Smooth muscle cell (in vitro differentiated cells): ENCODE data around the gene ING5. TPM values are rescaled to one million over a fixed set of nuclear protein-coding genes. Genes with fewer than 3 reads are reported as not detected.

ENCODE experiments used
- DNase-seq: peaks from one replicate; lab custom pipeline; 2025; ENCODE audit not compliant: unreplicated experiment; lab: John Stamatoyannopoulos, UW
- H2AFZ ChIP-seq: fragments of 200-600 bp; sonication (generic); 2 replicates; pipeline ENCODE4 v1.6.0; 2016; ENCODE audit warnings: antibody characterized with exemption, low read depth, mild to moderate bottlenecking
- H3F3A ChIP-seq: fragments of 200-600 bp; sonication (generic); 2 replicates; pipeline ENCODE4 v1.6.0; 2017; ENCODE audit warnings: antibody characterized with exemption, low read depth
- H3K27ac ChIP-seq: fragments of 200-600 bp; sonication (generic); 2 replicates; pipeline ENCODE4 v1.5.1; 2016; ENCODE audit warnings: low read depth, mild to moderate bottlenecking
- H3K27me3 ChIP-seq: fragments of 200-600 bp; sonication (generic); 2 replicates; pipeline ENCODE4 v1.6.1; 2016; ENCODE audit warnings: low read depth, mild to moderate bottlenecking
- H3K36me3 ChIP-seq: fragments of 200-600 bp; sonication (generic); 2 replicates; pipeline ENCODE4 v1.5.1; 2016; ENCODE audit warnings: low read depth
- H3K4me1 ChIP-seq: fragments of 200-600 bp; sonication (generic); 2 replicates; pipeline ENCODE4 v1.5.1; 2016; ENCODE audit warnings: low read depth
- H3K4me2 ChIP-seq: fragments of 200-600 bp; sonication (generic); 2 replicates; pipeline ENCODE4 v1.6.0; 2016; ENCODE audit warnings: mild to moderate bottlenecking
- H3K4me3 ChIP-seq: fragments of 200-600 bp; sonication (generic); 2 replicates; pipeline ENCODE4 v1.5.1; 2016; ENCODE audit warnings: mild to moderate bottlenecking
- H3K79me2 ChIP-seq: fragments of 200-600 bp; sonication (generic); 2 replicates; pipeline ENCODE4 v1.6.0; 2016; ENCODE audit warnings: low read depth, mild to moderate bottlenecking
- H3K9ac ChIP-seq: fragments of 200-600 bp; sonication (generic); 2 replicates; pipeline ENCODE4 v1.6.0; 2016; ENCODE audit warnings: low read depth
- H3K9me3 ChIP-seq: fragments of 200-600 bp; sonication (generic); replicated peaks from 2 replicates; pipeline ENCODE4 v1.5.1; 2016; ENCODE audit warnings: low read depth
- H4K20me1 ChIP-seq: fragments of 200-600 bp; sonication (generic); 2 replicates; pipeline ENCODE4 v1.6.0; 2016; ENCODE audit warnings: low read depth
- CTCF ChIP-seq: fragments of 200-600 bp; sonication (generic); IDR thresholded peaks from 2 replicates; pipeline ENCODE4 v1.5.1; 2017; ENCODE audit warnings: borderline replicate concordance, mild to moderate bottlenecking, antibody characterized with exemption; ENCODE audit not compliant: insufficient read depth, poor library complexity, severe bottlenecking
- WGBS: methylation state at CpG from one replicate; pipeline ENCODE4 v1.1.7; 2016; ENCODE audit warnings: low lambda C conversion rate; 5-methylcytosine and 5-hydroxymethylcytosine counted together
- polyA plus RNA-seq: library from polyadenylated mRNA; unstranded; fragments of >200 nt; fragmentation: Nextera tagmentation; extraction: Ambion mirVana; gene quantifications from 2 replicates; pipeline ENCODE4 v1.2.1, GENCODE V29; 2016
- total RNA-seq: library from RNA; depleted of rRNA; stranded (reverse); fragments of >200 nt; gene quantifications from 2 replicates; pipeline ENCODE4 v1.2.3, GENCODE V29; 2014

Gene ING5
- total and polyA plus RNA-seq, 2 experiments from 2014 or later: 6.7 to 10.6 TPM

- Histone ChIP-seq H3K9ac (peak overlapping the region; percentile 64), H3K79me2 (peaks cover 21% of the 10 kb centered on the region), H3K4me1 (no peaks in the 10 kb centered on the region), H3K4me2 (no peak overlapping the region), H4K20me1 (peaks cover 6% of the 10 kb centered on the region), H3F3A (peaks cover 6% of the 10 kb centered on the region), H3K36me3 (no peaks in the 10 kb centered on the region), H3K27ac (peak overlapping the region; percentile 89), H3K9me3 (no peaks in the 10 kb centered on the region), H2AFZ (no peak overlapping the region), H3K4me3 (no peak overlapping the region), H3K27me3 (no peaks in the 10 kb centered on the region)
- DNase-seq: no peak
- TF ChIP-seq CTCF: no peak
- WGBS: 73% methylated on average over 14 of the region's 14 CpGs
These were observed 20.8 kb upstream of the ING5 start for GRCh38 chr2:241680827-241681599.

GRCh38 chr2:241686324-241686649 lies 15.6 kb upstream of the ING5 start:
- H3F3A ChIP-seq: peaks cover 3% of the 10 kb centered on the region
- peaks cover 6% of the 10 kb centered on the region for H3K4me1 ChIP-seq
- H3K79me2 ChIP-seq: peaks cover 29% of the 10 kb centered on the region
- TF ChIP-seq CTCF: no peak
- H3K27ac ChIP-seq: peak overlapping the region; percentile 90
- H3K27me3 ChIP-seq: no peaks in the 10 kb centered on the region
- peak overlapping the region; percentile 84 for H3K4me3 ChIP-seq
- peak overlapping the region; percentile 56 for H2AFZ ChIP-seq
- 1% methylated on average over 37 of the region's 37 CpGs for WGBS
- no peaks in the 10 kb centered on the region for H3K9me3 ChIP-seq
- no peaks in the 10 kb centered on the region for H3K36me3 ChIP-seq
- peak overlapping the region; percentile 98 for H3K4me2 ChIP-seq
- no peak for DNase-seq
- H4K20me1 ChIP-seq: peaks cover 7% of the 10 kb centered on the region
- H3K9ac ChIP-seq: peak overlapping the region; percentile 93

GRCh38 chr2:241686650-241687425 lies 15.0 kb upstream of the ING5 start, which contains the start of gene DTYMK:
Gene DTYMK (minus strand): TSS chr2:241686815. CDS start chr2:241686783, 32 bp downstream.
- Histone ChIP-seq H3K36me3 (no peaks in the 10 kb centered on the region), H3K79me2 (peaks cover 29% of the 10 kb centered on the region), H3K27me3 (no peaks in the 10 kb centered on the region), H3K9me3 (no peaks in the 10 kb centered on the region), H4K20me1 (peaks cover 3% of the 10 kb centered on the region), H3F3A (no peaks in the 10 kb centered on the region), H3K9ac (peak within 1 kb of the TSS; percentile 93), H3K4me1 (peaks cover 6% of the 10 kb centered on the region), H3K27ac (peak within 1 kb of the TSS; percentile 90), H3K4me3 (peak within 1 kb of the TSS; percentile 84), H2AFZ (peak within 1 kb of the TSS; percentile 66), H3K4me2 (peak within 1 kb of the TSS; percentile 98)
- DNase-seq: peak; percentile 87
- no peak for TF ChIP-seq CTCF
- under 1% methylated on average over 99 of the region's 102 CpGs for WGBS
